Neural progenitor cell (in vitro differentiated cells): ENCODE data around the gene LRRTM4. TPM values are rescaled to one million over a fixed set of nuclear protein-coding genes. Genes with fewer than 3 reads are reported as not detected.

ENCODE experiments used
- DNase-seq: peaks from one replicate; pipeline ENCODE4 v3.0.0-alpha.2; 2016; ENCODE audit warnings: low spot score
- H2AFZ ChIP-seq: fragments of 200-600 bp; sonication (generic); replicated peaks from 2 replicates; pipeline ENCODE4 v1.6.1; 2016; ENCODE audit warnings: antibody characterized with exemption
- H3F3A ChIP-seq: fragments of 200-600 bp; sonication (generic); 2 replicates; pipeline ENCODE4 v1.6.1; 2016; ENCODE audit warnings: antibody characterized with exemption, low read depth
- H3K27ac ChIP-seq: fragments of 200-600 bp; sonication (generic); 2 replicates; pipeline ENCODE4 v1.5.1; 2016; ENCODE audit warnings: mild to moderate bottlenecking
- H3K27me3 ChIP-seq: fragments of 200-600 bp; sonication (generic); 2 replicates; pipeline ENCODE4 v1.6.1; 2016; ENCODE audit warnings: mild to moderate bottlenecking, moderate library complexity
- H3K36me3 ChIP-seq: fragments of 200-600 bp; sonication (generic); 2 replicates; pipeline ENCODE4 v1.5.1; 2016
- H3K4me1 ChIP-seq: fragments of 200-600 bp; sonication (generic); 2 replicates; pipeline ENCODE4 v1.6.1; 2016; ENCODE audit warnings: mixed run types
- H3K4me2 ChIP-seq: fragments of 200-600 bp; sonication (generic); 2 replicates; pipeline ENCODE4 v1.6.1; 2016
- H3K4me3 ChIP-seq: fragments of 200-600 bp; sonication (generic); 2 replicates; pipeline ENCODE4 v1.5.1; 2016
- H3K79me2 ChIP-seq: fragments of 200-600 bp; sonication (generic); 2 replicates; pipeline ENCODE4 v1.6.1; 2016; ENCODE audit warnings: low read depth
- H3K9ac ChIP-seq: fragments of 200-600 bp; sonication (generic); 2 replicates; pipeline ENCODE4 v1.6.1; 2016
- H3K9me3 ChIP-seq: fragments of 200-600 bp; sonication (generic); 2 replicates; pipeline ENCODE4 v1.5.1; 2016; ENCODE audit warnings: low read depth
- H4K20me1 ChIP-seq: fragments of 200-600 bp; sonication (generic); 2 replicates; pipeline ENCODE4 v1.6.1; 2016; ENCODE audit warnings: low read depth
- H3K27ac Mint-ChIP-seq: 3 replicates; pipeline ENCODE4 v1.8.0; 2021; ENCODE audit warnings: mixed read lengths
- H3K27me3 Mint-ChIP-seq: 2 replicates; pipeline ENCODE4 v1.8.0; 2022; ENCODE audit warnings: low read depth, mild to moderate bottlenecking, inconsistent platforms, moderate library complexity, mixed read lengths; ENCODE audit not compliant: insufficient read depth
- H3K36me3 Mint-ChIP-seq: 3 replicates; pipeline ENCODE4 v1.8.0; 2021; ENCODE audit warnings: mixed read lengths
- H3K4me1 Mint-ChIP-seq: 3 replicates; pipeline ENCODE4 v1.8.0; 2021; ENCODE audit warnings: mixed read lengths
- H3K4me3 Mint-ChIP-seq: 3 replicates; pipeline ENCODE4 v1.8.0; 2021; ENCODE audit warnings: mild to moderate bottlenecking, moderate library complexity, mixed read lengths
- H3K9me3 Mint-ChIP-seq: 3 replicates; pipeline ENCODE4 v1.8.0; 2020; ENCODE audit warnings: mixed read lengths
- CTCF ChIP-seq: fragments of 200-600 bp; sonication (generic); IDR thresholded peaks from 2 replicates; pipeline ENCODE4 v1.5.1; 2017; ENCODE audit warnings: antibody characterized with exemption, mild to moderate bottlenecking
- EZH2 ChIP-seq: fragments of 200-600 bp; sonication (generic); IDR thresholded peaks from 2 replicates; pipeline ENCODE4 v1.6.1; 2017; ENCODE audit warnings: antibody characterized with exemption, mild to moderate bottlenecking, moderate library complexity
- EZH2phosphoT487 ChIP-seq: fragments of 200-600 bp; sonication (generic); IDR thresholded peaks from 2 replicates; pipeline ENCODE4 v1.6.1; 2017; ENCODE audit warnings: antibody characterized with exemption
- total RNA-seq: library from RNA; depleted of rRNA; stranded (reverse); fragments of >200 nt; gene quantifications from 2 replicates; pipeline ENCODE4 v1.2.3, GENCODE V29; 2015; ENCODE audit warnings: low replicate concordance

LRRTM4 gene
- total RNA-seq, 1 donor from 2014 or later: 20.4 TPM

DNA sequence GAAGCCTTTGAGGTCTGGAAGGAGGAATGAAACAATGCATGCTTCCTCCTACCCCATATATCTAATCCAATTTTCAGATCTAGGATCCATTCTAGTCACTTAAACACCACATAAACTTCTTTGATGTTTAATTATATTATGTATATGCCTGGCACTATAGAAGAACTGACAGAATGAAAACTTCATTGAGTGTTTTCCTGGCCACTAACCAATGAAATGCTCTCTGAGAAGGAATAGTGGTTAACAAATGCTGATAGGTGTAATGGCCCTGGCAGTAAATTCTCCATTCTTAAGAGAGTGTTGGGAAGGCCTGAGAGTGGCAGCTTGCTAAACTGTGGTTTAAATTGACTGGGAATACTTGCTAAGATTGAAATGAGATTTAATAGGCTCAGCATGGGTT, 710.0 kb downstream of the LRRTM4 start:
- Histone ChIP-seq H2AFZ (no peak overlapping the region), H3K27ac (no peak overlapping the region), H3K4me2 (no peak overlapping the region), H3K4me1 (no peaks in the 10 kb centered on the region), H4K20me1 (no peaks in the 10 kb centered on the region), H3F3A (no peaks in the 10 kb centered on the region), H3K9me3 (no peaks in the 10 kb centered on the region), H3K79me2 (no peaks in the 10 kb centered on the region), H3K4me3 (no peak overlapping the region), H3K36me3 (no peaks in the 10 kb centered on the region), H3K9ac (no peak overlapping the region), H3K27me3 (no peaks in the 10 kb centered on the region)
- no peak overlapping the region for H3K27ac Mint-ChIP-seq
- no peak for DNase-seq
- peaks cover 7% of the 10 kb centered on the region for H3K4me1 Mint-ChIP-seq
- no peaks in the 10 kb centered on the region for H3K36me3 Mint-ChIP-seq
- H3K9me3 Mint-ChIP-seq: no peaks in the 10 kb centered on the region
- no peaks in the 10 kb centered on the region for H3K27me3 Mint-ChIP-seq
- H3K4me3 Mint-ChIP-seq: no peak overlapping the region
- TF ChIP-seq EZH2phosphoT487: no peak
- no peak for TF ChIP-seq CTCF
- TF ChIP-seq EZH2: no peak

GRCh38 chr2:76809136-76809535, 713.0 kb downstream of the LRRTM4 start:
- H2AFZ ChIP-seq: no peak overlapping the region
- Mint-ChIP-seq H3K4me1 (peaks cover 7% of the 10 kb centered on the region), H3K9me3 (peaks cover 3% of the 10 kb centered on the region), H3K4me3 (no peak overlapping the region), H3K27ac (no peak overlapping the region), H3K27me3 (no peaks in the 10 kb centered on the region), H3K36me3 (no peaks in the 10 kb centered on the region)
- no peak overlapping the region for H3K27ac ChIP-seq
- no peaks in the 10 kb centered on the region for H3K27me3 ChIP-seq
- DNase-seq: no peak
- no peaks in the 10 kb centered on the region for H3F3A ChIP-seq
- no peaks in the 10 kb centered on the region for H3K79me2 ChIP-seq
- TF ChIP-seq EZH2phosphoT487: no peak
- TF ChIP-seq CTCF: no peak
- TF ChIP-seq EZH2: no peak
- H3K9ac ChIP-seq: no peak overlapping the region
- no peaks in the 10 kb centered on the region for H4K20me1 ChIP-seq
- H3K9me3 ChIP-seq: no peaks in the 10 kb centered on the region
- H3K36me3 ChIP-seq: no peaks in the 10 kb centered on the region
- no peaks in the 10 kb centered on the region for H3K4me1 ChIP-seq
- no peak overlapping the region for H3K4me2 ChIP-seq
- H3K4me3 ChIP-seq: no peak overlapping the region

DNA sequence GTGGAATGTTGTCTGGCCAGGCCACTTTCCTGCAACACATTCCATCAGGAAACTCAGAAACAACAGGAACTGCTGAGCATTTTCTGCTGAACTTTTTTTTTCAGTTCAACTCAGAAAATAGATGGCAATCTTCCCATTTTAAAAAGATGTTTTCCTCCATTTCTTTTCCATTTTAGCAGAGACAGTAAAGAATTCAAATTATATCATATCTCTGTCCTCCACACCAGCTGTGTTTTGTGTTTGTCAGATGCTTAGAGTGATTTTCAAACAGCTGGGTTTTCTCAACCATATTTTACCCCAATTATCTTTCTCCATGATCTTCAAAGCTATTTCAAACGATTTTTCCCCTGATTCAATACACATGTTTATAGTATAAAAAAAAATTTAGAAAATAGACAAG, 713.4 kb downstream of the LRRTM4 start:
- no peaks in the 10 kb centered on the region for H3K36me3 ChIP-seq
- no peak overlapping the region for H2AFZ ChIP-seq
- H3K4me2 ChIP-seq: no peak overlapping the region
- no peaks in the 10 kb centered on the region for H4K20me1 ChIP-seq
- H3K4me3 ChIP-seq: no peak overlapping the region
- no peaks in the 10 kb centered on the region for H3K36me3 Mint-ChIP-seq
- H3K4me1 ChIP-seq: no peaks in the 10 kb centered on the region
- H3K27me3 Mint-ChIP-seq: no peaks in the 10 kb centered on the region
- no peak overlapping the region for H3K4me3 Mint-ChIP-seq
- no peaks in the 10 kb centered on the region for H3K27me3 ChIP-seq
- no peaks in the 10 kb centered on the region for H3K79me2 ChIP-seq
- H3K9me3 ChIP-seq: no peaks in the 10 kb centered on the region
- no peak for TF ChIP-seq EZH2phosphoT487
- TF ChIP-seq EZH2: no peak
- no peak for TF ChIP-seq CTCF
- H3K9ac ChIP-seq: no peak overlapping the region
- peaks cover 3% of the 10 kb centered on the region for H3K9me3 Mint-ChIP-seq
- no peak overlapping the region for H3K27ac Mint-ChIP-seq
- peaks cover 7% of the 10 kb centered on the region for H3K4me1 Mint-ChIP-seq
- H3K27ac ChIP-seq: no peak overlapping the region
- no peaks in the 10 kb centered on the region for H3F3A ChIP-seq
- no peak for DNase-seq
